Measurements from ENCODE around the gene ABTB1. TPM values are rescaled to one million over a fixed set of nuclear protein-coding genes. Genes with fewer than 3 reads are reported as not detected.

Gene ABTB1
- total and polyA plus RNA-seq, 9 of the 15 experiments (the other 6 are each of a cell fraction or from before 2014, with no cell fraction given) = 0.04 to 2.3 (median 0.55) TPM; not detected in 1

DNA sequence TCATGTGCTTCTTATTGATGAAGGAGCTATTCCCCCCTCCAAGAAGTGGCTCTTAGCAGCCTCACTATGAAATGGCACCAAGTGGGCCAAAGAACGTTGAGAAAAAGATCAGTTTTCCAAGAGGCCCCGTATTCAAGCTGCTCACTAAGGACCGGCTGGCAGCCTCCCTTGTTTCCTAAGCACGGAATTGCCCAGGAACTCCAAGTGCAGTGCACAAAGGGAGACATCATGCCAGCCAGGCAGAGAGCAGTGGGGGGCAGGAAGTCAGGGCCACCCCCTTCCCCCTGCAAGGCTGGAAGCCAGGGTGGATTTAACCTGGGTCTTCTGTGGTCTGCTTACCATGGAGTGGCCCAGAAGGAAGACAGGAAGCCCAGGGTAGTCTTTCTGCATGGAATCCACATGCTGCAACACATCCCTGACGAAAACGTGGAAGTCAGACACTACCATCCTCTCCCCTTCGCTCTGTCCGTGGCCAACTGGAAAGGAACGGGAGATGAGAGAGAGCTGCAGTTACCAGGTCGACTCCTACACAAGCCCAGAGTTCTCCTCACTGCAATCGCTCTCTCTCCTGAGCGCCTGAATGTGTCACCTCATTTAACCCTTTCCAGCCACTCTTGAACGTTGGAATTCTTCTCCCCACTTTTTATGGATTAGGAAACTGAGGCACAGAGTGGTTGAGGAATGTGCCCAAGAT is 49.5 kb downstream of the ABTB1 start:
- DNase-seq (ENCODE audit: extremely low read depth in 1 of 4, low spot score in 3 of 4) (no peak), ATAC-seq (no peak; the same call in 2 of the 3 replicates), FAIRE-seq (no peak)
- Histone ChIP-seq H4K20me1 (replicated peaks; ENCODE audit: control insufficient read depth, insufficient read depth, low read length) (no peaks in the 10 kb centered on the region), H3K9me3 (replicated peaks; ENCODE audit: control insufficient read depth, insufficient read depth, low read depth, low read length) (no peaks in the 10 kb centered on the region), H3K9ac (ENCODE audit: insufficient read depth in 1 of 2, low read depth in 2 of 2, low read length in 2 of 2) (no peak overlapping the region), H3K4me2 (ENCODE audit: insufficient read depth, low read length) (no peak overlapping the region), H3K9me1 (ENCODE audit: control insufficient read depth, insufficient read depth, low read length) (no peaks in the 10 kb centered on the region), H2AFZ (ENCODE audit: low read depth, low read length) (no peak overlapping the region), H3K79me2 (ENCODE audit: control insufficient read depth, insufficient read depth, low read length) (no peaks in the 10 kb centered on the region), H3K27me3 (ENCODE audit: control insufficient read depth in 2 of 2, insufficient read depth in 2 of 2, low read length in 2 of 2) (peaks cover 26 to 51% of the 10 kb centered on the region in 2 experiments), H3K36me3 (ENCODE audit: control insufficient read depth, insufficient read depth, low read length) (no peaks in the 10 kb centered on the region), H3K4me3 (no peak overlapping the region), H3K4me1 (replicated peaks in 1 of 2; ENCODE audit: control insufficient read depth in 2 of 2, insufficient read depth in 2 of 2, low read length in 2 of 2) (no peaks in the 10 kb centered on the region), H3K27ac (ENCODE audit: extremely low read depth, low read depth, low read length) (no peak overlapping the region)
- ChIA-PET POLR2A (interaction anchor here (0.8 kb wide), 1 partner anchor 11 kb away, joined by 4 read pairs; no protein-coding TSS in a partner anchor), CTCF (ENCODE audit: low intra/inter-chr PET ratio) (no interaction called here)
- intact Hi-C loops (cut with micrococcal nuclease) (no loop called here), in situ Hi-C loops (cut with MboI) (no loop called here)
- no TSS peak for BruUV-seq (replicated peaks)
- WGBS (ENCODE audit: insufficient coverage, low coverage, missing lambda C conversion rate) = 2% methylated on average over 12 of the region's 13 CpGs
- TF ChIP-seq, protein P1, sequence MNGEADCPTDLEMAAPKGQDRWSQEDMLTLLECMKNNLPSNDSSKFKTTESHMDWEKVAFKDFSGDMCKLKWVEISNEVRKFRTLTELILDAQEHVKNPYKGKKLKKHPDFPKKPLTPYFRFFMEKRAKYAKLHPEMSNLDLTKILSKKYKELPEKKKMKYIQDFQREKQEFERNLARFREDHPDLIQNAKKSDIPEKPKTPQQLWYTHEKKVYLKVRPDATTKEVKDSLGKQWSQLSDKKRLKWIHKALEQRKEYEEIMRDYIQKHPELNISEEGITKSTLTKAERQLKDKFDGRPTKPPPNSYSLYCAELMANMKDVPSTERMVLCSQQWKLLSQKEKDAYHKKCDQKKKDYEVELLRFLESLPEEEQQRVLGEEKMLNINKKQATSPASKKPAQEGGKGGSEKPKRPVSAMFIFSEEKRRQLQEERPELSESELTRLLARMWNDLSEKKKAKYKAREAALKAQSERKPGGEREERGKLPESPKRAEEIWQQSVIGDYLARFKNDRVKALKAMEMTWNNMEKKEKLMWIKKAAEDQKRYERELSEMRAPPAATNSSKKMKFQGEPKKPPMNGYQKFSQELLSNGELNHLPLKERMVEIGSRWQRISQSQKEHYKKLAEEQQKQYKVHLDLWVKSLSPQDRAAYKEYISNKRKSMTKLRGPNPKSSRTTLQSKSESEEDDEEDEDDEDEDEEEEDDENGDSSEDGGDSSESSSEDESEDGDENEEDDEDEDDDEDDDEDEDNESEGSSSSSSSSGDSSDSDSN (IDR thresholded peaks at IDR 0.05; ENCODE audit: borderline replicate concordance in 1 of 2, low read depth in 2 of 2, low read length in 2 of 2) = no peak
- TF ChIP-seq, protein P2, sequence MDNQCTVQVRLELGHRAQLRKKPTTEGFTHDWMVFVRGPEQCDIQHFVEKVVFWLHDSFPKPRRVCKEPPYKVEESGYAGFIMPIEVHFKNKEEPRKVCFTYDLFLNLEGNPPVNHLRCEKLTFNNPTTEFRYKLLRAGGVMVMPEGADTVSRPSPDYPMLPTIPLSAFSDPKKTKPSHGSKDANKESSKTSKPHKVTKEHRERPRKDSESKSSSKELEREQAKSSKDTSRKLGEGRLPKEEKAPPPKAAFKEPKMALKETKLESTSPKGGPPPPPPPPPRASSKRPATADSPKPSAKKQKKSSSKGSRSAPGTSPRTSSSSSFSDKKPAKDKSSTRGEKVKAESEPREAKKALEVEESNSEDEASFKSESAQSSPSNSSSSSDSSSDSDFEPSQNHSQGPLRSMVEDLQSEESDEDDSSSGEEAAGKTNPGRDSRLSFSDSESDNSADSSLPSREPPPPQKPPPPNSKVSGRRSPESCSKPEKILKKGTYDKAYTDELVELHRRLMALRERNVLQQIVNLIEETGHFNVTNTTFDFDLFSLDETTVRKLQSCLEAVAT (IDR thresholded peaks at IDR 0.05) = no peak
- TF ChIP-seq, protein P3, sequence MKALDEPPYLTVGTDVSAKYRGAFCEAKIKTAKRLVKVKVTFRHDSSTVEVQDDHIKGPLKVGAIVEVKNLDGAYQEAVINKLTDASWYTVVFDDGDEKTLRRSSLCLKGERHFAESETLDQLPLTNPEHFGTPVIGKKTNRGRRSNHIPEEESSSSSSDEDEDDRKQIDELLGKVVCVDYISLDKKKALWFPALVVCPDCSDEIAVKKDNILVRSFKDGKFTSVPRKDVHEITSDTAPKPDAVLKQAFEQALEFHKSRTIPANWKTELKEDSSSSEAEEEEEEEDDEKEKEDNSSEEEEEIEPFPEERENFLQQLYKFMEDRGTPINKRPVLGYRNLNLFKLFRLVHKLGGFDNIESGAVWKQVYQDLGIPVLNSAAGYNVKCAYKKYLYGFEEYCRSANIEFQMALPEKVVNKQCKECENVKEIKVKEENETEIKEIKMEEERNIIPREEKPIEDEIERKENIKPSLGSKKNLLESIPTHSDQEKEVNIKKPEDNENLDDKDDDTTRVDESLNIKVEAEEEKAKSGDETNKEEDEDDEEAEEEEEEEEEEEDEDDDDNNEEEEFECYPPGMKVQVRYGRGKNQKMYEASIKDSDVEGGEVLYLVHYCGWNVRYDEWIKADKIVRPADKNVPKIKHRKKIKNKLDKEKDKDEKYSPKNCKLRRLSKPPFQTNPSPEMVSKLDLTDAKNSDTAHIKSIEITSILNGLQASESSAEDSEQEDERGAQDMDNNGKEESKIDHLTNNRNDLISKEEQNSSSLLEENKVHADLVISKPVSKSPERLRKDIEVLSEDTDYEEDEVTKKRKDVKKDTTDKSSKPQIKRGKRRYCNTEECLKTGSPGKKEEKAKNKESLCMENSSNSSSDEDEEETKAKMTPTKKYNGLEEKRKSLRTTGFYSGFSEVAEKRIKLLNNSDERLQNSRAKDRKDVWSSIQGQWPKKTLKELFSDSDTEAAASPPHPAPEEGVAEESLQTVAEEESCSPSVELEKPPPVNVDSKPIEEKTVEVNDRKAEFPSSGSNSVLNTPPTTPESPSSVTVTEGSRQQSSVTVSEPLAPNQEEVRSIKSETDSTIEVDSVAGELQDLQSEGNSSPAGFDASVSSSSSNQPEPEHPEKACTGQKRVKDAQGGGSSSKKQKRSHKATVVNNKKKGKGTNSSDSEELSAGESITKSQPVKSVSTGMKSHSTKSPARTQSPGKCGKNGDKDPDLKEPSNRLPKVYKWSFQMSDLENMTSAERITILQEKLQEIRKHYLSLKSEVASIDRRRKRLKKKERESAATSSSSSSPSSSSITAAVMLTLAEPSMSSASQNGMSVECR (CRISPR knock-in tag; IDR thresholded peaks at IDR 0.05) = no peak
- TF ChIP-seq MECOM (CRISPR knock-in tag; IDR thresholded peaks at IDR 0.05) (no peak), SP2 (IDR thresholded peaks at IDR 0.05; ENCODE audit: extremely low read depth, low read depth, low read length, poor library complexity, severe bottlenecking) (no peak), EWSR1 (IDR thresholded peaks at IDR 0.05; ENCODE audit: borderline replicate concordance, low read depth, partially characterized antibody) (no peak), ESRRB (CRISPR knock-in tag; IDR thresholded peaks at IDR 0.05; ENCODE audit: borderline replicate concordance) (no peak), TEAD4 (IDR thresholded peaks at IDR 0.05; ENCODE audit: low read length) (no peak), TEAD4 (CRISPR knock-in tag; IDR thresholded peaks at IDR 0.05; ENCODE audit: borderline replicate concordance) (no peak), ZNF24 (IDR thresholded peaks at IDR 0.05) (no peak)
- TF ChIP-seq, protein P4, sequence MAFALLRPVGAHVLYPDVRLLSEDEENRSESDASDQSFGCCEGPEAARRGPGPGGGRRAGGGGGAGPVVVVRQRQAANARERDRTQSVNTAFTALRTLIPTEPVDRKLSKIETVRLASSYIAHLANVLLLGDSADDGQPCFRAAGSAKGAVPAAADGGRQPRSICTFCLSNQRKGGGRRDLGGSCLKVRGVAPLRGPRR (CRISPR knock-in tag; IDR thresholded peaks at IDR 0.05) = no peak

Data from K562 (cell line).